HEK293 (cell line): ENCODE results near the gene ZNF337.

Source experiments
- ZNF830 ChIP-seq: fragments of 450-650 bp; IDR thresholded peaks from 2 replicates; pipeline ENCODE4 v1.5.0; 2018; ENCODE audit warnings: missing biosample characterization, missing genetic modification characterization, low read depth, mild to moderate bottlenecking, moderate library complexity

Gene ZNF337

DNA sequence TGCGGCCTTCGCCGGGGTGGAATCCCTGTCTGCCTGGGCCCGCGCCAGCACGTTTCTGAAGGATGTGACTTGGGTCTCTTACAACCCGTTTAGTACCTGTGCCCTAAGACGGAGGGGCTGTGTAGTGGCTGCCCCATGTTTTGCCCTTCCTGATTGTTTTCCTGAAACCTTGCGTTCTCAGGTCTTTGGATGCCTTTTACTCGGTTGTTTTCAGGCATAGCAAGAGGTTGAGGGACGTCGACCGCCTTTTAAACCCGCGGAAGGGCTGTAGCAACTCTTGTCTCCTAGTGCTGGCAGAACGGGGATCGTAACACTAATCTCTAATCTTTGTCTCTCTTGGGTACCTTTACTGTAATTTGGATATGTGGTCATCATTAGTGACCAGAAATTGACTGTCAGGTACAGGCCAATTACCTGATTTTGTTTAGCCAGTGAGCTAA lies 72.1 kb downstream of the ZNF337 start (continued):
- TF ChIP-seq ZNF830 (tag by site-specific recombination), result no peak
- TF ChIP-seq, all 188 proteins: peak for 8
